Common myeloid progenitor, CD34-positive (primary cell): ENCODE data around the gene PTPRO.

Experiments used
- CTCF ChIA-PET: fragments of 350-600 bp; sonication (Branson Sonifier 250); formaldehyde crosslinking; loops from one replicate; lab custom pipeline; 2021; ENCODE audit warnings: antibody characterized with exemption; lab: Charles Lee
- POLR2A ChIA-PET: fragments of 350-600 bp; sonication (Branson Sonifier 250); formaldehyde crosslinking; loops from one replicate; lab custom pipeline; 2021; ENCODE audit warnings: antibody characterized with exemption; lab: Charles Lee
- DNase-seq, 3 donors: peaks; one replicate each; pipeline versions ENCODE4 v3.0.0 to v3.0.0-alpha.2; 2013
- H3K27ac ChIP-seq, 2 experiments: 1 replicate in 1 of 2; 2 replicates in 1 of 2; pipeline ENCODE4 v1.7.0; 2013; ENCODE audit warnings: inconsistent platforms in 2 of 2, low read length in 2 of 2, mild to moderate bottlenecking in 2 of 2, low read depth in 1 of 2, moderate library complexity in 1 of 2; ENCODE audit not compliant: severe bottlenecking in 2 of 2, insufficient read depth in 1 of 2, poor library complexity in 1 of 2
- H3K27me3 ChIP-seq, 5 experiments: replicated peaks in 2 of 5; 1 replicate in 3 of 5; 2 replicates in 2 of 5; pipeline versions ENCODE4 v1.6.1 to v1.7.0; 2013; ENCODE audit warnings: low read length in 4 of 5, mild to moderate bottlenecking in 2 of 5, moderate library complexity in 2 of 5, inconsistent platforms in 1 of 5; ENCODE audit not compliant: insufficient read depth in 5 of 5, control insufficient read depth in 4 of 5
- H3K36me3 ChIP-seq, 4 experiments: 1 replicate in 2 of 4; 2 replicates in 2 of 4; pipeline versions ENCODE4 v1.6.1 to v1.7.0; 2013; ENCODE audit warnings: low read length in 3 of 4, control low read depth in 1 of 4, mild to moderate bottlenecking in 1 of 4; ENCODE audit not compliant: control insufficient read depth in 4 of 4, insufficient read depth in 4 of 4
- H3K4me1 ChIP-seq, 4 experiments: 1 replicate in 3 of 4; 2 replicates in 1 of 4; pipeline versions ENCODE4 v1.6.1 to v1.7.1; 2013; ENCODE audit warnings: low read length in 3 of 4, mild to moderate bottlenecking in 3 of 4, control low read depth in 1 of 4, inconsistent platforms in 1 of 4, moderate library complexity in 1 of 4; ENCODE audit not compliant: control insufficient read depth in 4 of 4, insufficient read depth in 4 of 4; ENCODE audit errors: control extremely low read depth in 1 of 4
- H3K4me3 ChIP-seq, 7 experiments: 1 replicate in 4 of 7; 2 replicates in 3 of 7; pipeline versions ENCODE4 v1.5.1 to v1.7.0; 2013; ENCODE audit warnings: mild to moderate bottlenecking in 7 of 7, low read length in 6 of 7, moderate library complexity in 6 of 7, inconsistent platforms in 2 of 7, low read depth in 2 of 7, control low read depth in 1 of 7; ENCODE audit not compliant: insufficient read depth in 4 of 7, control insufficient read depth in 1 of 7; ENCODE audit errors: extremely low read depth in 1 of 7
- H3K9me3 ChIP-seq, 5 experiments: 1 replicate in 4 of 5; 2 replicates in 1 of 5; pipeline versions ENCODE4 v1.6.1 to v1.7.1; 2013; ENCODE audit warnings: low read length in 4 of 5, mild to moderate bottlenecking in 2 of 5, inconsistent platforms in 1 of 5, low read depth in 1 of 5, moderate library complexity in 1 of 5; ENCODE audit not compliant: control insufficient read depth in 4 of 5, insufficient read depth in 2 of 5; ENCODE audit errors: control extremely low read depth in 1 of 5
- WGBS: methylation state at CpG from one replicate; pipeline ENCODE4 v1.1.5; 2013; ENCODE audit not compliant: insufficient coverage; 5-methylcytosine and 5-hydroxymethylcytosine counted together

PTPRO gene

GRCh38 chr12:15458008-15458407, 135.7 kb downstream of the PTPRO start:
- Histone ChIP-seq H3K9me3 (peaks cover 0 to 18% (median 4%) of the 10 kb centered on the region in 5 experiments), H3K4me1 (no peaks in the 10 kb centered on the region), H3K27me3 (peaks cover 0 to 2% (median 0%) of the 10 kb centered on the region in 5 experiments), H3K4me3 (no peak overlapping the region), H3K36me3 (no peaks in the 10 kb centered on the region), H3K27ac (no peak overlapping the region)
- ChIA-PET POLR2A (no interaction called here), CTCF (no interaction called here)
- no peak for DNase-seq
- WGBS = no CpG with 5 or more reads among the region's 1 CpG

- Histone ChIP-seq H3K4me1 (no peaks in the 10 kb centered on the region), H3K27ac (no peak overlapping the region), H3K9me3 (no peaks in the 10 kb centered on the region), H3K4me3 (no peak overlapping the region), H3K36me3 (no peaks in the 10 kb centered on the region), H3K27me3 (peaks cover 0 to 27% (median 4%) of the 10 kb centered on the region in 5 experiments)
- ChIA-PET POLR2A (no interaction called here), CTCF (no interaction called here)
- WGBS = 83% methylated on average over 1 of the region's 2 CpGs
- no peak for DNase-seq
Measured at GRCh38 chr12:15468911-15469310, 146.6 kb downstream of the PTPRO start.

- no peak overlapping the region for H3K27ac ChIP-seq
- CTCF ChIA-PET = no interaction called here
- H3K27me3 ChIP-seq = peaks cover 0 to 30% (median 4%) of the 10 kb centered on the region in 5 experiments
- no peaks in the 10 kb centered on the region for H3K36me3 ChIP-seq
- H3K4me1 ChIP-seq = no peaks in the 10 kb centered on the region
- POLR2A ChIA-PET = no interaction called here
- H3K9me3 ChIP-seq = no peaks in the 10 kb centered on the region
- DNase-seq = no peak
- H3K4me3 ChIP-seq = no peak overlapping the region
- WGBS = 100% methylated on average over 1 of the region's 4 CpGs
Measured at GRCh38 chr12:15469356-15469755, 147.0 kb downstream of the PTPRO start.

- H3K27me3 ChIP-seq = peaks cover 0 to 22% (median 6%) of the 10 kb centered on the region in 5 experiments
Measured at GRCh38 chr12:15472036-15472435, 149.7 kb downstream of the PTPRO start.

GRCh38 chr12:15474766-15475165, 152.5 kb downstream of the PTPRO start:
- ChIA-PET CTCF (no interaction called here), POLR2A (no interaction called here)
- Histone ChIP-seq H3K27me3 (peaks cover 0 to 16% (median 6%) of the 10 kb centered on the region in 5 experiments), H3K27ac (no peak overlapping the region), H3K36me3 (no peaks in the 10 kb centered on the region), H3K4me1 (no peaks in the 10 kb centered on the region), H3K4me3 (no peak overlapping the region), H3K9me3 (no peaks in the 10 kb centered on the region)
- no peak for DNase-seq
- 97% methylated on average over 5 of the region's 6 CpGs for WGBS

More at GRCh38 chr12:15472036-15472435, 149.7 kb downstream of the PTPRO start:
- no peak overlapping the region for H3K27ac ChIP-seq
- no peak for DNase-seq
- CTCF ChIA-PET = no interaction called here
- H3K9me3 ChIP-seq = no peaks in the 10 kb centered on the region
- H3K4me3 ChIP-seq = no peak overlapping the region
- 63% methylated on average over 1 of the region's 2 CpGs for WGBS
- POLR2A ChIA-PET = no interaction called here
- no peaks in the 10 kb centered on the region for H3K4me1 ChIP-seq
- no peaks in the 10 kb centered on the region for H3K36me3 ChIP-seq

- POLR2A ChIA-PET = no interaction called here
- Histone ChIP-seq H3K4me3 (no peak overlapping the region), H3K27ac (no peak overlapping the region), H3K36me3 (no peaks in the 10 kb centered on the region), H3K9me3 (no peaks in the 10 kb centered on the region), H3K4me1 (no peaks in the 10 kb centered on the region), H3K27me3 (peaks cover 0 to 16% (median 3%) of the 10 kb centered on the region in 5 experiments)
- DNase-seq = no peak
- no CpG with 5 or more reads among the region's 1 CpG for WGBS
- CTCF ChIA-PET = no interaction called here
Measured at GRCh38 chr12:15477761-15478160, 155.5 kb downstream of the PTPRO start.

- Histone ChIP-seq H3K36me3 (no peaks in the 10 kb centered on the region), H3K4me1 (no peaks in the 10 kb centered on the region), H3K4me3 (no peak overlapping the region), H3K27ac (no peak overlapping the region), H3K9me3 (no peaks in the 10 kb centered on the region), H3K27me3 (peaks cover 0 to 24% (median 5%) of the 10 kb centered on the region in 5 experiments)
- ChIA-PET CTCF (no interaction called here), POLR2A (no interaction called here)
- DNase-seq = no peak
- WGBS = no CpG with 5 or more reads among the region's 2 CpGs
Measured at GRCh38 chr12:15481846-15482245, 159.5 kb downstream of the PTPRO start.
